NCI-H2196 (cell line): ENCODE data around the gene FSTL3.
"Not testable (repeated sequence)": the region's sequence is repeated elsewhere in the genome, so short reads cannot be mapped to it uniquely, and the experiment has no call there.

Source experiments
- DNase-seq: peaks from one replicate; lab custom pipeline; 2025; ENCODE audit not compliant: unreplicated experiment; lab: John Stamatoyannopoulos, UW

FSTL3 gene

DNA sequence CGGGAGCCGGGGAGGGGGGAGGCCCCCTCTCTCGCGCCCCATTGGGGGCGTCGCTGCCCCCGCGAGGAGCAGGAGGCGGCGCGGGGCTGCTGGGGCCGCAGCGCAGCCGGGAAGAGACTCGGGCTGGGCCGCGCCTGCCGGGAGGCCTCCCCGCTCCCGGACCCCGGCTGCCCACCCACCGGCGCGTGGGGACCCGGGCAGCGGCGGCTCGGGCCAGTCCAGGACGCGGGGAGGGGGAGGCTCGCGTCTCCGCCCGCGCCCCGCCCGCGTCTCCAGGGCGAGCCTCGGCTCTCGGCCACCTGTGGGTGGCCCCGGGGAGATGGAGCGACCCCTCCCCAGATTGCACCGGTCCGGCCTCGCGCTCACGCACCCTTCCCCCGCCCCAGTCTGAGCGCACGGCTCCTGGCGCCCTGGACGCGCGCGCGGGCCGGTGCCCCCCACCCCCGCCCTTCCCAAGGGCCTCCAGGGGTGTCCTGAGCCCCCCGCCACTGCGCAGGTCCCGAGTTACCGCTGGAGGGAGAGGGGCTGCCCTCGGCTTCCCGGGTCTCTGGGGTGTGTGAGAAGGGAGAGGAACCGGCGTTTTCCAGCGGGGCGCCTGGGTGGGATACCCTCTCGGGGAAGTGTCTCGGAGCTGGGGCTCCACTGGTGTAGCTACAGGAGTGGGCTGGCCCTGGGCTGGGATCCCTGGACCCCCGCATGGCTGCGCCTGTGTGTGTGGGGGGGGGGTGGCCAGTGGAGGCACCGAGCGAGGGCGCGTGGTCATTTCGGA, 33.2 kb downstream of the FSTL3 start:
- DNase-seq = no peak

GRCh38 chr19:709965-710571, 33.9 kb downstream of the FSTL3 start:
- no peak for DNase-seq

DNA sequence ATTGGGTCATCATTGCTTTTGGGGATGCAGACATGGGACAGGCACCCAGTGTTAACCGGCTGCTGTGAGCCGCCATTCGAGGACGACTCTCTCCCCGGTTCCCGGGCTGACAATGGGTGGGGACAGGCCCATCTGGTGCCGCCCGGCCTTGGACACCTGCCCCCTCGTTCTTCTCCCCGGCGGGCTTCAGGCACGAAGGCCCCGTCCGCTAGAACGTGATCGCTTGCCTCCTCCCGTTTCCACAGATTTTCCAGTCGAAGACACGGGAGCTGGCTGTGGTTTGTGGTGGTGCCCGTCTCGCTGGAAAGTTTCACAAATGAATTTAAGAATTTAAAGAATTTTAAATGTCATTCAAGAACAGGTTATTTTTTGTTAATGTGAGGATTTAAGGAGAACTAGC, 34.6 kb downstream of the FSTL3 start:
- no peak for DNase-seq

- DNase-seq = no peak
These were observed 35.1 kb downstream of the FSTL3 start for GRCh38 chr19:711254-711653.

DNA sequence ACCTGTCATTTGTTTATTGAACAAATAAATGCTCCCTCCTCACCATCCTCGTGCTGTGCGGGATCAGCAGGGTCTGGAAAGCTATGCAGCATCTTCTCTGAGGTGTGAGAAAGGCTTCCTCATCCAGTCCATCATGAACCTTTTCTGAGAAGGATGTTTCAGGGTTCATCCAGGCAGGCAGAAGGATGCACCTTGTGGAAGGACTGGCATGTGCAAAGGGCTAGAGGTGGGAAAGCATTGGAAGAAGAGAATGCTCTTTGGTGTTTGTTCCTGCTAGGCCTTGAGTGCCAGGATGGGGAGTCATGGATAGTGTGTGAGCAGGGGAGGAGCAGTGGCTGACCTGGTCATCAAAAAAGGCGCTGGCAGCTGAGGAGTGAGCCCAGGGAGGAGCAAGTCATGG, 39.2 kb downstream of the FSTL3 start:
- DNase-seq = no peak

- DNase-seq = no peak
These were observed 42.2 kb downstream of the FSTL3 start for GRCh38 chr19:718251-718951.

DNA sequence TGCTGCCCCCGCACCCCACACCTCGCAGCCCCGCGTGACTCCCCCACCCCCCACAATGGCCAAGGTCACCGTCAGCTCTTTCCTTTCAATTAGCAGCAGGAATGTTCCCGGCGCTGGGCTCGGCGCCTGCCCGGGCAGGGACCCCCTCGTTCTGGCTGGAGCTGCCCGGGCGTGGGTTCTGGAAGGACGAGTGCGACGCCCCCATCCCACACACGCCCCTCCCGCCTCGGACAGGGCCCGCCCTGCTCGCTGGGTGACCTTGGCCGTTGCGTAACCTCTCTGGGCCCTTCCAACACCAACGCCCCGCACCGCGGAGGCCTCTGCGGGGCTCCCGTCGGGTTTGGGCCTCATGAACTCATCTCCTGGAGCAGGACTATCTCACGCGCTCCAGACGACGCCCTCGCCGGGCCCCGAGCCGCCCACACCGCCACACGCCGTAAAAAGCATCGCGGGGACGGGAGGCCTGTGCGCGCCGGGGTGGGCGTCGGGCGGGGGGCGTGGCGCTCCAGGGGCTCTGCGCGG, 42.9 kb downstream of the FSTL3 start:
- no peak for DNase-seq

- no peak for DNase-seq
These were observed 43.6 kb downstream of the FSTL3 start for GRCh38 chr19:719636-720344.

DNA sequence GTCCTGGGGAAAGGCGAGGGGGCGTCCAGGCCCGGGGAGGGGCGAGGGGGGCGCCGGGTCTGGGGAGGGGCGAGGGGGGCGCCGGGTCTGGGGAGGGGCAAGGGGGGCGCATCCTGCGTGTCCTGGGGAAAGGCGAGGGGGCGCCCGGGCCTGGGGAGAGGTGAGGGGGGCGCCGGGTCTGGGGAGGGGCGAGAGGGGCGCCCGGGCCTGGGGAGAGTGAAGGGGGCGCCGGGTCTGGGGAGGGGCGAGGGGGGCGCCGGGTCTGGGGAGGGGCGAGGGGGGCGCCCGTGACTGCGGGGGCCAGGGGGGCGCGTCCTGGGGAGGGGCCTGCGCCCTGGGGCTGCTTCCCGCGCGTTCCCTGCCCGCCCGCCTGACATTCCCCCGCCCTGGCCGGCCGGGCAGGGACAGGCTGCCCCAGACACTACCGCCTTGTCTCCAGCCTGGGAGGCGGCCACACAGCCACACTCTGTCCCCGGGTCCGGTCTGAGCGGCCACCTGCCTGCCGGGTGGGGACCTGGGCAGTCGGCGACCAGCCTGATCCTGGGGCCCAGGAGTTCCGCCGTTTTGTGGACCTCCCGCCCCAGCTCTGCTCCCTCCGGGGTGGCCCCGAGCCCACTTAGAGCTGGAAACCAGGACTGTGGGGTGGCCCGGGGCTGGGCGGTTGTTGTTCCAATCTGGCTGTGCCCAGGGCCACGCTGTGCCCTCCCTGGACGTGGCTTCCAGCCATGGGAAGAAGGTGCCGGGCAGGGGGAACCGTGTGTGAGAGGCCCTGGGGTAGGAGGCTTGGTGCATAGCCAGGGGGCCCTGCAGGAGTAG, 44.4 kb downstream of the FSTL3 start:
- DNase-seq = no peak

DNA sequence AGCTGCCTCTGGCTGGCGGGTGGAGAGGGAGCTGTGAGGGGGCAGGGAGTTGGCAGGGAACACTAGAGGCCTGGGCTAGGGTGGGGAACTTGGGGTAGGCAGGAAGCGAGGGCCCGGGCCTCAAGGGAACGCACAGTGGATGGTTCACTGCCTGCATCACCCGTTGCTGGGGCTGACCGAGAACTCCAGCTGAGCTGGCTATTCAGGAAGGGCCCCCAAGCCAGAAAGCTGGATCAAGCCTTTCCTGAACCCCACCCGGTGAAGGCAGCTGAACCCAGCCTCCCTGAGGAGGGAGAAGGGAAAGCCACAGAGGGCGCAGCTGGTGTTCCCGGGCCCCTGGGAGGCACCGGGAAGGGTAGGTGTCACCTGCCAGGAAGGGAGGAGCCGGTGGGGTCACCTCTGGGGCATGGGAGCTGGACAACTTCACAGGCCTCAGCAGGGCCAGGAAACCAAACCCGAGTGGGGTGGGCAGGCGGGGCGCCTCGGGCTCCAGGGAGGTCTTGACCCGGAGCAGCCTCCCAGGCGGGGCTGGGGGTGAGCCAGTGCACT, 46.4 kb downstream of the FSTL3 start:
- DNase-seq = no peak

DNA sequence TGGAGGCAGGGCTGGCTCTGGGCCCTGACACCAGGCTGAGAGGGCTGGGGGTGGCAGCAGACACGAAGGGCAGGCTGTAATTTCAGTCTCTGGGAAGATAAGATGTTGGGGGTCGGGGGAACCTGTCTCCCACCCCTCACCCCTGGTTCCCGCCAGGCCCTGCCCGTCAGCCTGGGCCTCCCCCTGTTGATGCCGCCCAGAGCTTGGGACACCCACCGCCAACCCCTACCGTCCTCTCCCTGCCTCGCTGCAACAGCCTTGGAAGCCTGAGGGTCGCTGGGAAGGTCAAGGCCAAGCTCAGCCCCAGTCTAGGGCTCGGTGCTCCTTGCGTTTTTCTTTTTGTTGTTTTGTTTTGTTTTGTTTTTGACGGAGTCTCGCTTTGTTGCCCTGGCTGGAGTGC, 47.1 kb downstream of the FSTL3 start:
- DNase-seq = no peak

DNA sequence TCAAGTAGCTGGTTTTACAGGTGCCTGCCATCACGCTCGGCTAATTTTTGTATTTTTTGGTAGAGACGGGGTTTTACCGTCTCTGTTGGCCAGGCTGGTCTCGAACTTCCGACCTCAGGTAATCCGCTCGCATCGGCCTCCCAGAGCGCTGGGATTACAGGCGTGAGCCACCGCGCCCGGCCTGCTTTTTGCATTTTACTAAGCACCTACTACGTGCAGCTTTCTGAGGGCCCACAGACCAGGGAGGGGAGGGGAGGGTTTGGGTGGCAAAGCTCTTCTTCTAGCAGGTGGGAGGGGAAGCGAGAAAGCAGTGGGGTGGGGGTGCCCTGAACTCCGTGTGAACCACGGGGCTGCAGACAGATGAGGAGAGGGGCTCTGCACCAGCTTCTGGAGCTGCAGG, 47.5 kb downstream of the FSTL3 start:
- DNase-seq = no peak

GRCh38 chr19:725461-726089, 49.4 kb downstream of the FSTL3 start:
- DNase-seq = no peak

GRCh38 chr19:726993-727956, 51.1 kb downstream of the FSTL3 start:
- DNase-seq = no peak

GRCh38 chr19:728011-728410, 51.8 kb downstream of the FSTL3 start:
- DNase-seq = no peak

DNA sequence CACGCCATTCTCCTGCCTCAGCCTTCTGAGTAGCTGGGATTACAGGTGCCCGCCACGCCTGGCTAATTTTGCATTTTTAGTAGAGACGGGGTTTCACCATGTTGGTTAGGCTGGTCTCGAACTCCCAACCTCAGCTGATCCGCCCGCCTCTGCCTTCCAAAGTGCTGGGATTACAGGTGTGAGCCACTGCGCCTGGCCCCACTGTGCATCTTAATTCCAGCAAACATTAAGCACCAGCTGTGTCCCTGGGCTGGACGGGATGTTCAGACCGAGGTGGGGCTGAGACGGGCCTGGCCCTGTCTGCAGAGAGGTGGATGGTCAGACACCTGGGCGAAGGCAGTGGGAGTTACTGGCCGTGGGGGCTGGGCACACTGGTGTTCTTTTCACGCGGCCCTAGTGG, 53.4 kb downstream of the FSTL3 start:
- DNase-seq = not testable (repeated sequence)

DNA sequence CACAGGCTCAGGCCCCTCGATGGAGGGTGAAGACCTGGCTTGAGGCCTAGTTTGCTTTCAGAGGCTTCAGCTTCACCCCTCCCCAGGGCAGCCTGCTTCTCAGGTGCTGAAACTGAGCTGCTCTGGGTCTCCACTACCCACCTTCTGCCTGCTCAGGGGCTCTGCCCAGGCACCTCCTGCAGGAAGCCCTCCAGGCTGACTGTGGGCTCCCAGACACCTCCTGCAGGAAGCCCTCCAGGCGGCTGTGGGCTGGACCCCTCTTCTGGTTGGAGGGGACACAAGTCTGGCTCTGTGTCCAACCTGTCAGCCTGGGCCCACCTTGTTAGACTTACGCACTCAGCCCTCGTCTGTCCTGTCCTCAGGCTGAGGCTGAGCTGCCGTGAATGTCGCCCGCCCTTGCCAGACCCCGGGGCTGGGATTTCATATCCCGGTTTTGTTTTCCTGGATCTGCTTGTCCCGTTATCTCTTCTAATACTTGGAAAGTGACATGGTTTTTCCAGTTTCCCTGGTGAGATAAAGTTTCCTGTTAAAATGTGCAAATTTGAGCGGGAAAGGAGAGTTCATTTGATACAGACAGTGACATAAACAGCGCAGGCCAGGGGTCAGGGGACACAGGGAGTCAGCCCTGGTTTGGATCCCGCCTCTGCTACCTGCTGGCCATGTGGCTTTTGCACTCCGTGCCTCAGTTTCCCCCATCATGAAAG, 53.9 kb downstream of the FSTL3 start:
- no peak for DNase-seq

DNA sequence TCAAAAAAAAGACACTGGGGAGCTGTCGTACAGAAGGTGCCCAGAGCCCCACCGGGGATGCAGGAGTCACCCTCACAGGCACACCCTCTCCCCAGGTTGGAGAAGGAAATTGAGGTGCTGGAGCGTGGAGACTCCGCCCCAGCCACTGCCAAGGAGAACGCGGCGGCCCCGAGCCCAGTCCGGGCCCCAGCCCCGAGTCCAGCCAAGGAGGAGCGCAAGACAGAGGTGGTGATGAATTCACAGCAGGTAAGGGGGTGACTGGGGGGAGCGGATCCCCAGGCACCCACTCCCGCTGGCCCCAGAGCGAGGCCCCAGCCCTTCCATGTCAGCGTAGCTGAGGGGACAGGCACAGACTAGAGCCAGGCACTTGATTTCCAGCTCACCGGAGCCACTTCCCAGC, 54.8 kb downstream of the FSTL3 start:
- no peak for DNase-seq
